GM18870 (cell line): ENCODE data around the gene TEAD3.
"Not testable (repeated sequence)": the region's sequence is repeated elsewhere in the genome, so short reads cannot be mapped to it uniquely, and the experiment has no call there.

Experiments used
- ATAC-seq: cut with Tn5 transposase; IDR thresholded peaks from one replicate; pipeline ENCODE4 v1.9.1; 2021; ENCODE audit warnings: moderate library complexity; ENCODE audit not compliant: unreplicated experiment

Gene TEAD3

DNA sequence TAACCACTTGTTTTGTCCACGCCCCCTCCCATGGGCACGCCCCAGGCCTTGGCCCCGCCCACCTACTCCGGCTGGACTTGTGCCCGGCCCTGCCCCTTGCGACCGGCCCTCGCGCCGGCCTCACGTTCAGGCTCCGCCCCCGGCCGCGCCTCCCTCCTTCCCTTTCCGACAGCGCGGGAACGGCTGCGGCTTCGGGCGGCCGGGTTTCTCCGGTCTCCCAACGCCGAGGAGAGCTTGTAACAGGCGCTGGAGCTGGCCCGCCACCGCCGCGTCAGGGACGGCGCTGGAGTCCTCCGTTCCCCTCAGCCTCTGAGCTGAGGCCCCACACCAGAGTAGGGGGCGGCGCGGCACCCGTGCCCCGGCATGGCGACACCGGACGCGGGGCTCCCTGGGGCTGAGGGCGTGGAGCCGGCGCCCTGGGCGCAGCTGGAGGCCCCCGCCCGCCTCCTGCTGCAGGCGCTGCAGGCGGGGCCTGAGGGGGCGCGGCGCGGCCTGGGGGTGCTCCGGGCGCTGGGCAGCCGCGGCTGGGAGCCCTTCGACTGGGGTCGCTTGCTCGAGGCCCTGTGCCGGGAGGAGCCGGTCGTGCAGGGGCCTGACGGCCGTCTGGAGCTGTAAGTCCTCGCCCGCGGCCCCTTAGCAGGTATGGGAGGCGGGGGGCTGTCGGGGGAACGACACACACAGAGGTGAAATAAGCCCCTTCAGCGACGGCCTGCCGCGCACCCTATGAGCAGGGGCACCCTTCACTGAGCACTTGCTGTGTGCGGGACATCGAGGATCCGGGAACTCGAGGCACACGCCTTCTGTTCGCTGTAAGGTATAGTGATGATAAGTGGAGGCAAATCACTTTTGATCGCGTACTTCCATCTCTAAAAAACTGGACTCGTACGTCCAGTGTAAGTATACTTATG, 44.4 kb downstream of the TEAD3 start, which contains the start of gene FANCE:
Gene FANCE, plus strand, starts transcription at position 156 of the 908 bp plus-strand sequence. Its CDS starts 208 bp downstream, at position 364.
- peak; percentile 75 for ATAC-seq

DNA sequence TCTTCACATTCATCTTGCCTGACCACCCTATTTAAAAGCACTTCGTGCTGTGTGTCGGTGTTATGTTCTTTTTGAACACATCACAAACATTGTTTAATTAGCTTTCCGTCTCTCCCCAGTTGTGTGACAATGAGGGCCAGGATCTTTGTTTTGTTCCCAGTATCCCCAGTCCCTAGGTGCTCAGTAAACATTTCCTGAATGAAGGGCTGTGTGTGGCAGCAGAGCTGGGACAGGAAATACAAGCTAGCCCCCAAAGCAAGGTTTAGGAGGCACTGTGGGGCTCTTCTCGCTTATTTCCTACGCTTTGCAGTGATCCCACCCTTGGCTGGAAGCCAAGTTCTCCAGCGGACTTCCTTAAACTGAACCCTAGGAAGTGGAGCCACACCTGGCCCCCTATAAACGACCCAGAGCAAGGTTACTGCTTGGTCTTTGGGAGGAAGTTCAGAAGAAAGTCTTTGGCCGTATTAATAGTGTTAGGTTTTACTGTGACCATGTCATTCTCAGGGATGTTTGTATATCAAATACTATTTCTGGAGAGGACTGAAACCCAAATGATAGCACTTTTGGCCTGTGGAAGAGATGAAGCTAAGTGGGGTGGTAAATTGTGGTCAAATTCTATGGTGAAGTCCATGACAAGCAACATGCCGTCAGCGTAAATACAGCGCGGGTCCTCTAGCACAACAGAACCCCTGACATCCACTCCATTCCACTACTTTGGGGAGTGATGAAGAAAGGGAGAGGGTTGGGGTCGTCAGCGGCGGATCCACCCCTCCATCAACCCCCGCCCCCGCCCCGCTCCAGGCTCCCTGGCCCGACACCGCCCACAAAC, 45.3 kb downstream of the TEAD3 start:
- ATAC-seq, result no peak

DNA sequence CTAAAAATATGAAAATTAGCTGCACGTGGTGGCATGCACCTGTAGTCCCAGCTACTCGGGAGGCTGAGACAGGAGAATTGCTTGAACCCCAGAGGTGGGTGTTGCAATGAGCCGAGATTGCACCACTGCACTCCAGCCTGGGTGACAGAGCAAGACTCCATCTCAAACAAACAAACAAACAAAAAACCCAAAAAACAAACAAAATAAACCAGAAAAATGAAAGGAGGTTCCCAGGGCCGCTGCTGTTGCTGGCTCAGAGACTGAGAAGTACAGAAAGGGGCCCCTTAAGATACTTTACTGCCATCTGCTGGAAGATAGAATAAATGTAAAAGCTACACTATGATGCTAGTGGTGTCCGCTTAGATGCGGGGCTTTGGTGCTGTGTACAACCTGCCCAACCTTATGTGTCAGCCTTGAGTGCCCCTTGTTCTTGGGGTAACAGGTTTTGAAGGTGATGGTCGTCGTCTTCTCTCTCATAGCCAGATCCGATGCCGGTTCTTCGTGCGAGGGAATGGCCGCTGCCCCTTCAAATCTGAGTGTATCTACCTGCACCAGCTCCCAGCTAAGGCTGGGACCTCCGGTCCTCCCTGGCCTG, 47.5 kb downstream of the TEAD3 start:
- no peak for ATAC-seq

DNA sequence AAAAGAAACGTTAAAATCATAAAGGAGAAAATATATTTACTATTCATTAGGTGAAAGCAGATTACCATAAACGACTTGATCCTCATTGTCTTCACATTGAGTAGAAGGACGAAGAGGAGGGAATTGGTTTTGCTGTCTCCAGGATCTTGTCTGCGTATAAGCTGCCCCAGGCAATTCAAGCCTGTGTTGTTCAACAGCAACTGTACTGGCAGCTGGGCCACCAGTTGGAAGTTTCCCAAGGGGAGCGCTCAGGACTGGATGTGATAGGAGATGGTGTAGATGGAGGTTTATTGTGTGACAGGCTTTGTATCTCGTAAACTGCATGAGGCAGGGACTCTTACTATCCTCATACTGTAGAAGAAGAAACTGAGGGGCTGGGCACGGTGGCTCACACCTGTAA, 48.7 kb downstream of the TEAD3 start:
- no peak for ATAC-seq

DNA sequence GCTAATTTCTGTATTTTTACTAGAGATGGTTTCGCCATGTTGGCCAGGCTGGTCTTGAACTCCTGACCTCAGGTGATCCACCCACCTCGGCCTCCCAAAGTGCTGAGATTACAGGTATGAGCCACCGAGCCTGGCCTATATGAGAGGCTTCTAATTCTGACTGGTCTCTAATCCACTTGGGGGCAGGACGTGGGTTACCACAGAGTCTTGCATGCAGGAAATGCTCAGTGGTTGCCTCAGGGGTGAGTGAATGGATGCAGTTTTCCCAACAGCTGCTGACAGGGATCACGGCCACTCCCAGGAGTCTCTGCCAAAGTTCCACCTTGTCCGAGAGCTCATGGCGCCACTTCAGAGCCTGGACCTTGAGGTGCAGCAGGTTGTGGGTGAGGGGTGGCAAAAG, 51.2 kb downstream of the TEAD3 start:
- ATAC-seq, result no peak

DNA sequence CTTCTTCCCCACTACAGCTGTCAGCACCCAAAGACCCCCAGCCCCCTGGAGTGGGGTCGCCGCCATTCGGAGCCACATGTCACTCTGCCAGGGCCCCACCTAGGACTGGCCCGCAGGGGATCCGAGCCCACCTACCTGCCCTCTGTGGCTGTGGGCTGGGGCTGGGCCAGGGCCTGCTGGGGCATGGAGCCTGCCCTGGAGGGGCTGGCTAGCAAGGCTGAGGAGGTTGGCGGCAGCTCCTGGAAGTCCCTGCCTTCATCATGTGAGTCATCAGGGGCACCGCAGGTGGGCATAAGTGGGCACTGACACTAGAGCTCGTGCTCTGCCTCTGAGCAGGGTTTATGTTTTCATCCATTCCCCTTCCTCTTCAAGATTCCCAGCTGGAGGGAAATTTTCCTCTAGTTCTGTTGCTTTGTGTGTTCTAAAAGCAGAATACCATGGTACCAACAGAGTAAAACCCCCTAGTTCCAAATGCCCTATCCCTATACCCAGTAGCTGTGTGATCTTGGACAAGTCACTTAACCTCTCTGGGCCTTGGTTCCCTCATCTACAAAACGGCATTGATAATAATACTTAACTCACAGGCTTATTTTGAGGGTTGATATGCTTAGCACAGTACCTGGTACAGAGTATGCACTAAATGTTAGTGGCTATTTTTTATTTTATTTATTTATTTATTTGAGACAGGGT, 53.4 kb downstream of the TEAD3 start:
- ATAC-seq, result no peak

DNA sequence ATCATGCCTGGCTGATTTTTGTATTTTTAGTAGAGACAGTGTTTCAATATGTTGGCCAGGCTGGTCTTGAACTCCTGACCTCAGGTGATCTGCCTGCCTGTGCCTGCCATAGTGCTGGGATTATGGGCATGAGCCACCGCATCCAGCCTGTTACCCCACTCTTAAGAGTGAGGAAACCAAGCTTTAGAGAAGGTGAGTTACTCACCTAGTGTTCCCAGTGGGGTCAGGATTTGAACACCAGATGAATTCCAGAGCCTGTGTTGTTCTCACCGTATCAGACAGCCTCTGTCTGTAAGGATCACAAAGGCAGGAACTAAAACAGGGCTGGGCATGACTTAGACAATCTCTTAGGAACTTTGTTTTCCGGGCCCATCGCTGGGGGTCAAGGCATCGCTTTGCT, 54.2 kb downstream of the TEAD3 start:
- no peak for ATAC-seq

DNA sequence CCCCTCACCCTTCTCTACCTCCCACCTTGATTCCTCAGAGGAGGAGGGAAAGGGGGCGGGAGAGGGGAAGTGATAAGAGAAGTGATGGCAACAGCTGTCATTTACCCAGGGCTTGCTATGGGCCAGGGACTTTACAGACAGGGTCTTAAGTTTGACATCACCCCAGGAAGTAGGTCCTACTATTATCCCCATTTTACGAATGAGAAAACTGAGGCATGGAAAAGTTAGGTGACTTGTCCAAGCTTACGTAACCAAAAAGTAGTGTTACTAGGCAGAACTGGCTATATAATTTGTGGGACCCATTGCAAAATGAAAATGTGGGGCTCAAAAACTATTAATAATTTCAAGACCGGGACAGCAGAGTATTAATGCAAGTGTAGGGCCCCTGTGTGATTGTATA, 55.2 kb downstream of the TEAD3 start:
- no peak for ATAC-seq

DNA sequence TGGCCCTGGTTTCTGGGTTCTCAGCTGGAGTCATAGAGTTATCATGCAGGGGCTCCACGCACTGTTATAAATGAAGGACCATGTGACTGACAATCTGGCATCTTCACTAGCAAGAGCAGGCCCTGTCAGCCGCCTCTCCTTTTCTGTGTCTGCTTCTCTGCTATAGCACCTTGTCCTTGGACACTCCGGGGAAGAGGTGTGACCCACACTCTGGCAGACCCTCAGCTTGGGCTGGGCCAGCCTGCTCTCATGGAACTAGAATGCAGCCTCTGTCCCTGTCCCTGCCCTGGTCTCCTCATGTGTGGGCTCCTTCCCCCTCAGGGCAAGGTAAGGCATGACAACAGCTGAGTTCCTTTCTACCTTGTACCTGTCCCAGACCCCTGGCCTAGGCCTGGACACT, 55.7 kb downstream of the TEAD3 start:
- ATAC-seq, result no peak

GRCh38 chr6:35439308-35439707, 57.6 kb downstream of the TEAD3 start:
- no peak for ATAC-seq

- ATAC-seq, result not testable (repeated sequence)
Measured at GRCh38 chr6:35438378-35439065, 58.4 kb downstream of the TEAD3 start.

DNA sequence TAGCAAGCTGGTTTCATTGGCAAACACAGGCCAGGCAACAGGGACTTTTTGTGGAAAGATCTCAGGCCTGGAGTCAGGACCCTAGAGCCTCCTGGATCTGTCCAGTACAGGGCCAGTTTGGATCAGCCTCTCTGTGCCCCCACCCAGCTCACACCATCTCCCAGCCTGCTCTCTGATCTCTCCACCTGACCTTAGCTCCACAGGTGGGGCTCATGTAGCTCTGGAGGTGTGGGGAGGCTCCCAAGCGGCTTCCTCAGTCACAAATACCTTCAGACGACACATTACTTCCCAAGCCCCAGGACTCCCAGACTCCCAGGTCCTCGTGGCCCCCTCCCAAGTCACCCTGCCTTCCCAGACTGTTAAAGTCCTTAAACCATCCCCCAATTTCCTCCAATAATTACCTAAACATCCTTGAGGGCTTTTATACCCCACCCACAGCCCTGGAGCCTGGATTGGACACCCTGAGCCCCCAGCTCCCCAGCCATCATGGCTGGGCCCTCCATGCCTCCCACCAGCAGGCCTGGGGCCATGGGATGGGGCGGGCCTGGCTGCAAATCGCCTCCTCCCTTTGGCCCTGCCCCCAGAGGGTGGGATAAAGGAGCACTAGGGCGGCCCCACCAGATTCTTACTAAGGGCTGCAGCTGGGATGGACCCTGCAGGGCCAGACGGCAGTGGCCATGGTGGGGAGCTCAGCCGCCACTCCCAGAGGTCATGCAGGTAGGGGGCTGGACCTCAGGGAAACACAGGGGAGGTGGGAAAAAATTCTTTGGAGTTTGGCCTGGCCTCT, 60.6 kb downstream of the TEAD3 start:
- no peak for ATAC-seq

- ATAC-seq, result no peak
Measured at GRCh38 chr6:35435074-35435837, 61.6 kb downstream of the TEAD3 start.

DNA sequence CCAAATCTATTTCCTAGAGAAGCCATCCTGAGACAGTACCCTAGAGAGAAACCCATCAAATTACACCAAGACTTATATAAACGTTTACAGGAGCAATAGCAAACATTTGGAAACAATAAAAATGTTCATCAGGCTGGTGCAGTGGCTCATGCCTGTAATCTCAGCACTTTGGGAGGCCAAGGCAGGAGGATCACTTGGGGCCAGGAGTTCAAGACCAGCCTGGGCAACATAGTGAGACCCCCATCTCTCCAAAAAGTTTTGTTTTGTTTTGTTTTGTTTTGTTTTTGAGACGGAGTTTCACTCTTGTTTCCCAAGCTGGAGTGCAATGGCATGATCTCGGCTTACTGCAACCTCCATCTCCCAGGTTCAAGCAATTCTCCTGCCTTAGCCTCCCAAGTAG, 64.2 kb downstream of the TEAD3 start:
- ATAC-seq, result not testable (repeated sequence)

GRCh38 chr6:35432291-35432690, 64.6 kb downstream of the TEAD3 start:
- no peak for ATAC-seq

GRCh38 chr6:35429463-35429862, 67.4 kb downstream of the TEAD3 start:
- ATAC-seq, result no peak

DNA sequence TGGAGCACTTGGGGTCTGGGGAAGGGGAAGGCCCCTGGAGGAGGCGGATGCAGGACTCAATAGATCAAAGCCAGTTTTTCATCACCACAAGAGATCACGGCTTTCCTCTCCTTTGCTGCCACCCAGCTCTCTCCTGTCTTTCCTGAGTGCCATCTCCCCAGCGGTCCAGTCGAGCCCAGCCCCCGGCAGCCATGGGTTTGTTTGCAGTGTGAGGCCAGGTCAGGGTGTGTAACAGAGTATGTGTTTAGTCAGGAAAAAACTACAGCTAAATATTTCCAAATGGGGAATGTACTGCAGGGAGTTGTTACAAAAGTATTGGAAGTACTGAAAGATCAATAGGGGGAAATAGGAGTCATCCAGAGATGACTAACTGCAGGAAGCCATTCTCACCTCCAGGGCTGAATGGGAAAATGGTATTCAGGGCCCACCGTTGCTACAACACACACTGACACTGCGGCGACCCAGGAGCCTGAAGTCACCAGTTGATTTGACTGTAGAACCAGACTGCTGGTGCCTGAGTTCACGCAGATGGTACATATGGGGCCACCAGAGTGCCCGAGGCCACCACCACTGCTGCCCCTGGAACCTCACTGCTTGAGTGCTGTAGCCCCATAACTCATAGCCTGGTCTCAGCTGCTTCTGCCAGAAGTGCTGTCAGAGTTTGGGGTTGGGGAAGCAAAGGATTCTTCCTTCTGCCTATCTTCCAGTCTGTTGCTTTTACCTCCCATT, 68.3 kb downstream of the TEAD3 start:
- no peak for ATAC-seq

DNA sequence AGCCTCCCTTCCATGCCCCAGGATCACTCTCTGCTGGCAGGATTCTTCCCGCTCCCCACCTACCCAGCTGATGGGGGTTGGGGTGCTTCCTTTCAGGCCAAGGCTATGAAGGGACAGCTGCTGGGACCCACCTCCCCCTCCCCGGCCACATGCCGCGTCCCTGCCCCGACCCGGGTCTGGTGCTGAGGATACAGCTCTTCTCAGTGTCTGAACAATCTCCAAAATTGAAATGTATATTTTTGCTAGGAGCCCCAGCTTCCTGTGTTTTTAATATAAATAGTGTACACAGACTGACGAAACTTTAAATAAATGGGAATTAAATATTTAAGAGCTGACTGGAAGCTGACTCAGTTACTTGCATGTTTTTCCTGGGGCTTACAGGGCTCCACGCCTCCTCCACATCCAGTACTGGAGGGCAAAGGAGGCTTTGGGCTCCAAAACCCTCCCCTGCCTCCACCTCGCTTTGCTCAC, 69.0 kb downstream of the TEAD3 start:
- no peak for ATAC-seq
